Measurements from ENCODE around the gene KCNE2.

DNA sequence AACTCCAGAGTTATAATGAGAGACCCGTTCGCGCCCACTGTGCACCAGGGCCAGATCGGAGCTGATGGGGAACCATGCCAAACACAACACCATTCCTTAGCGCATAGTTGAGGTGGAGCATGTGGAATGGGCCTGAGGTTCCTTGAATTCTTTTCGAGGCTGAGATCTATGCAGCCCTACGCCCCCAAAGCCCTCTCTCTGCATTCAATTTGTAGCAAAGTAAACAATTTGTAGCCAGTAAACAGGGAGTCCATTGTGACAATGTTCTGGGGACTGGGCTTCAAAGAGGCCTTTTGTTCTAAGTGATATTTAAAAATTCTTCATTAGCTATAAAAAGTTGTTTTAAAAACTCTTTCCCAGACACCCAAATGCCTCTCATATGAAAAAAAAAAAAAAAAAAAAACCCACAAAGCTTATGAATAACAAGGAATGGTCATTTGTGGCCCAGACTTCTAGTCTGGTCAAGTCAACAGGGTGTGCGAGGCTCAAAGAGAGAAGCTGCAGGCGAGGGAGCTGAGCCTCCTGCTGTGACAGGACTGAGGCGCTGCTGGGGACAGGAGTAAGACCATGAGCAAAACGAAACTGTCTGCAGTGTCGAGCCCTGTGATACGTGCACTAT lies 30.6 kb upstream of the KCNE2 start:
- TF ChIP-seq ZNF133 (tag by site-specific recombination; IDR thresholded peaks at IDR 0.05) (no peak), ZNF530 (tag by site-specific recombination; IDR thresholded peaks at IDR 0.05; ENCODE audit: low read depth) (no peak)
- TF ChIP-seq, protein P1, sequence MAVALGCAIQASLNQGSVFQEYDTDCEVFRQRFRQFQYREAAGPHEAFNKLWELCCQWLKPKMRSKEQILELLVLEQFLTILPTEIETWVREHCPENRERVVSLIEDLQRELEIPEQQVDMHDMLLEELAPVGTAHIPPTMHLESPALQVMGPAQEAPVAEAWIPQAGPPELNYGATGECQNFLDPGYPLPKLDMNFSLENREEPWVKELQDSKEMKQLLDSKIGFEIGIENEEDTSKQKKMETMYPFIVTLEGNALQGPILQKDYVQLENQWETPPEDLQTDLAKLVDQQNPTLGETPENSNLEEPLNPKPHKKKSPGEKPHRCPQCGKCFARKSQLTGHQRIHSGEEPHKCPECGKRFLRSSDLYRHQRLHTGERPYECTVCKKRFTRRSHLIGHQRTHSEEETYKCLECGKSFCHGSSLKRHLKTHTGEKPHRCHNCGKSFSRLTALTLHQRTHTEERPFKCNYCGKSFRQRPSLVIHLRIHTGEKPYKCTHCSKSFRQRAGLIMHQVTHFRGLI (tag by site-specific recombination; IDR thresholded peaks at IDR 0.05): no peak
- TF ChIP-seq, protein P2, sequence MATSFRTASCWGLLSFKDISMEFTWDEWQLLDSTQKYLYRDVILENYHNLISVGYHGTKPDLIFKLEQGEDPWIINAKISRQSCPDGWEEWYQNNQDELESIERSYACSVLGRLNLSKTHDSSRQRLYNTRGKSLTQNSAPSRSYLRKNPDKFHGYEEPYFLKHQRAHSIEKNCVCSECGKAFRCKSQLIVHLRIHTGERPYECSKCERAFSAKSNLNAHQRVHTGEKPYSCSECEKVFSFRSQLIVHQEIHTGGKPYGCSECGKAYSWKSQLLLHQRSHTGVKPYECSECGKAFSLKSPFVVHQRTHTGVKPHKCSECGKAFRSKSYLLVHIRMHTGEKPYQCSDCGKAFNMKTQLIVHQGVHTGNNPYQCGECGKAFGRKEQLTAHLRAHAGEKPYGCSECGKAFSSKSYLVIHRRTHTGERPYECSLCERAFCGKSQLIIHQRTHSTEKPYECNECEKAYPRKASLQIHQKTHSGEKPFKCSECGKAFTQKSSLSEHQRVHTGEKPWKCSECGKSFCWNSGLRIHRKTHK (tag by site-specific recombination; IDR thresholded peaks at IDR 0.05): no peak

Data from HEK293 (cell line).